Measurements from ENCODE around the gene CARMIL3. TPM values are rescaled to one million over a fixed set of nuclear protein-coding genes. Genes with fewer than 3 reads are reported as not detected.
"Not testable (repeated sequence)": the region's sequence is repeated elsewhere in the genome, so short reads cannot be mapped to it uniquely, and the experiment has no call there.

The CARMIL3 gene
- total and polyA plus RNA-seq, 8 donors: 1.0 to 2.3 (median 1.4) TPM

- DNase-seq (peak in 2 of 4 donors; percentile 37 to 55), ATAC-seq (peak; percentile 95)
- intact Hi-C loops (cut with DNase I): loop anchor here in 1 of 2 donors (10.0 kb wide), 1 partner anchor 81 kb away; the partner anchor contains the start of gene PCK2
- Histone ChIP-seq H3K36me3 (no peaks in the 10 kb centered on the region), H3K4me1 (peaks cover 0 to 8% of the 10 kb centered on the region in 2 donors), H3K9me3 (no peaks in the 10 kb centered on the region), H3K27me3 (no peaks in the 10 kb centered on the region), H3K27ac (no peak overlapping the region), H3K4me3 (no peak overlapping the region)
- TF ChIP-seq CTCF (IDR thresholded peaks at IDR 0.05): peak; percentile 85 to 92
Measured at GRCh38 chr14:24013654-24014514, 37.9 kb upstream of the CARMIL3 start.

- not testable (repeated sequence) for H3K4me3 ChIP-seq, H3K27me3 ChIP-seq, H3K9me3 ChIP-seq, H3K36me3 ChIP-seq, DNase-seq, ATAC-seq, H3K4me1 ChIP-seq, H3K27ac ChIP-seq
- intact Hi-C loops (cut with DNase I): loop anchor here in 1 of 2 donors (5.0 to 10.0 kb wide), 2 partner anchors 43 to 79 kb away; partner anchors contain the start of gene PCK2
Measured at GRCh38 chr14:24015745-24016144, 36.1 kb upstream of the CARMIL3 start.

GRCh38 chr14:24018978-24019377, 32.8 kb upstream of the CARMIL3 start:
- H3K4me1 ChIP-seq, DNase-seq, H3K27me3 ChIP-seq, H3K27ac ChIP-seq, H3K9me3 ChIP-seq, ATAC-seq, H3K4me3 ChIP-seq, H3K36me3 ChIP-seq: not testable (repeated sequence)
- intact Hi-C loops (cut with DNase I): loop anchor here in 1 of 2 donors (5.0 to 10.0 kb wide), 2 partner anchors 47 to 76 kb away; partner anchors contain the start of gene PCK2

- peak; percentile 87 for ATAC-seq
- not testable (repeated sequence) for H3K27me3 ChIP-seq, H3K4me1 ChIP-seq, H3K27ac ChIP-seq, H3K9me3 ChIP-seq, DNase-seq, H3K36me3 ChIP-seq, H3K4me3 ChIP-seq
- peak in 1 of 2 donors; percentile 47 for TF ChIP-seq CTCF (IDR thresholded peaks at IDR 0.05)
- intact Hi-C loops (cut with DNase I): loop anchor here in 1 of 2 donors (5.0 to 10.0 kb wide), 2 partner anchors 48 to 75 kb away; partner anchors contain the start of gene PCK2
Measured at GRCh38 chr14:24019944-24020343, 31.9 kb upstream of the CARMIL3 start.

- H3K27ac ChIP-seq; DNase-seq; H3K36me3 ChIP-seq; intact Hi-C loops (cut with DNase I); H3K27me3 ChIP-seq; H3K9me3 ChIP-seq; H3K4me1 ChIP-seq; ATAC-seq; H3K4me3 ChIP-seq: not testable (repeated sequence)
Measured at GRCh38 chr14:24020520-24020919, 31.3 kb upstream of the CARMIL3 start.

- H3K36me3 ChIP-seq; intact Hi-C loops (cut with DNase I); ATAC-seq: not testable (repeated sequence)
Measured at GRCh38 chr14:24024939-24025418, 26.8 kb upstream of the CARMIL3 start.

GRCh38 chr14:24029687-24030086, 22.1 kb upstream of the CARMIL3 start:
- Histone ChIP-seq H3K9me3 (peaks cover 0 to 14% of the 10 kb centered on the region in 2 donors), H3K4me1 (peaks cover 0 to 19% of the 10 kb centered on the region in 2 donors)
- H3K27me3 ChIP-seq; H3K4me3 ChIP-seq; intact Hi-C loops (cut with DNase I); ATAC-seq; H3K27ac ChIP-seq; H3K36me3 ChIP-seq; DNase-seq: not testable (repeated sequence)

More at GRCh38 chr14:24024939-24025418, 26.8 kb upstream of the CARMIL3 start:
- H3K4me1 ChIP-seq, H3K4me3 ChIP-seq, DNase-seq, H3K9me3 ChIP-seq, H3K27me3 ChIP-seq, H3K27ac ChIP-seq: not testable (repeated sequence)

- H3K4me3 ChIP-seq; ATAC-seq; intact Hi-C loops (cut with DNase I); DNase-seq; H3K27me3 ChIP-seq; H3K27ac ChIP-seq; H3K36me3 ChIP-seq: not testable (repeated sequence)
- Histone ChIP-seq H3K9me3 (peaks cover 0 to 14% of the 10 kb centered on the region in 2 donors), H3K4me1 (peaks cover 0 to 25% of the 10 kb centered on the region in 2 donors)
Measured at GRCh38 chr14:24031331-24031730, 20.5 kb upstream of the CARMIL3 start.

All from left lung (tissue), 10 donors.